GM12878 (cell line): ENCODE results near the gene ALOXE3. TPM values are rescaled to one million over a fixed set of nuclear protein-coding genes. Genes with fewer than 3 reads are reported as not detected.

ENCODE experiments used
- ATAC-seq: fragments of 200-7000 bp; cut with Tn5 transposase; 3 replicates; pipeline ENCODE4 v1.9.1; 2020; ENCODE audit warnings: mild to moderate bottlenecking, moderate library complexity
- BruUV-seq: library from RNA; stranded (reverse); fragments of 400-500 nt; replicated peaks from 2 replicates; lab custom pipeline; 2021; lab: Mats Ljungman, UMichigan
- CTCF ChIA-PET: fragments of 300-600 bp; sonication (Branson Sonifier 250); formaldehyde crosslinking; extraction: SDS; loops from one replicate; lab custom pipeline; 2021; ENCODE audit warnings: inconsistent platforms; lab: Yijun Ruan, JAX
- POLR2A ChIA-PET: fragments of 350-600 bp; formaldehyde crosslinking; extraction: SDS; loops from one replicate; lab custom pipeline; 2021; ENCODE audit warnings: inconsistent platforms; lab: Charles Lee
- RAD21 ChIA-PET: fragments of 300-600 bp; sonication (Branson Sonifier 250); formaldehyde crosslinking; loops from one replicate; lab custom pipeline; 2023; ENCODE audit warnings: antibody characterized with exemption; ENCODE audit not compliant: unreplicated experiment; lab: Charles Lee
- SMC1A ChIA-PET: fragments of 300-600 bp; sonication (Branson Sonifier 250); formaldehyde crosslinking; loops from one replicate; lab custom pipeline; 2023; ENCODE audit not compliant: unreplicated experiment, uncharacterized antibody; lab: Charles Lee
- DNase-seq: peaks from one replicate; pipeline ENCODE4 v3.0.0-alpha.2; 2011; ENCODE audit warnings: low read depth, low spot score
- FAIRE-seq: peaks from 3 replicates; lab custom pipeline; 2011; peaks lifted over from hg19 to GRCh38; lab: Jason Lieb, UNC
- H2AFZ ChIP-seq: 2 replicates; pipeline ENCODE4 v1.6.0; 2011; ENCODE audit warnings: low read depth, low read length, control low read depth; ENCODE audit not compliant: control insufficient read depth
- H3K27ac ChIP-seq: 2 replicates; pipeline ENCODE4 v1.5.1; 2011; ENCODE audit warnings: control low read depth; ENCODE audit not compliant: control insufficient read depth, insufficient read depth
- H3K27me3 ChIP-seq, 2 experiments: replicated peaks in 1 of 2; 2 replicates each; pipeline versions ENCODE4 v1.6.0 to v1.6.1; 2011; ENCODE audit warnings: low read length in 1 of 2; ENCODE audit not compliant: control insufficient read depth in 2 of 2, insufficient read depth in 2 of 2
- H3K36me3 ChIP-seq, 2 experiments: 2 replicates each; pipeline ENCODE4 v1.5.1; 2011; ENCODE audit warnings: low read length in 1 of 2; ENCODE audit not compliant: control insufficient read depth in 2 of 2, insufficient read depth in 2 of 2
- H3K4me1 ChIP-seq: 2 replicates; pipeline ENCODE4 v1.6.1; 2011; ENCODE audit warnings: mild to moderate bottlenecking, low read length, moderate library complexity, mixed read lengths; ENCODE audit not compliant: control insufficient read depth, insufficient read depth
- H3K4me2 ChIP-seq: 2 replicates; pipeline ENCODE4 v1.6.0; 2011; ENCODE audit warnings: control low read depth; ENCODE audit not compliant: control insufficient read depth, insufficient read depth
- H3K4me3 ChIP-seq: fragments of 200-600 bp; sonication (generic); 2 replicates; pipeline ENCODE4 v1.5.1; 2016
- H3K79me2 ChIP-seq: 2 replicates; pipeline ENCODE4 v1.6.0; 2011; ENCODE audit warnings: low read length; ENCODE audit not compliant: control insufficient read depth, insufficient read depth
- H3K9ac ChIP-seq: 2 replicates; pipeline ENCODE4 v1.8.0; 2011; ENCODE audit warnings: low read length, control low read depth, mixed read lengths; ENCODE audit not compliant: control insufficient read depth, insufficient read depth
- H3K9me3 ChIP-seq: replicated peaks from 3 replicates; pipeline ENCODE4 v1.5.1; 2011; ENCODE audit warnings: mild to moderate bottlenecking, low read length; ENCODE audit not compliant: control insufficient read depth, insufficient read depth
- H4K20me1 ChIP-seq: 2 replicates; pipeline ENCODE4 v1.6.0; 2011; ENCODE audit not compliant: control insufficient read depth, insufficient read depth
- BRCA1 ChIP-seq: IDR thresholded peaks from 2 replicates; pipeline ENCODE4 v1.6.1; 2011; ENCODE audit warnings: low read depth, low read length, improper control_type of control experiment
- HDAC6 ChIP-seq: fragments of 200-600 bp; sonication (generic); IDR thresholded peaks from one replicate; pipeline ENCODE4 v1.8.0; 2017; ENCODE audit warnings: antibody characterized with exemption; ENCODE audit not compliant: unreplicated experiment
- IKZF2 ChIP-seq, 2 experiments: fragments of 450-650 bp; IDR thresholded peaks; 2 replicates each; pipeline ENCODE4 v1.6.1; 2017; ENCODE audit warnings: mild to moderate bottlenecking in 2 of 2, moderate library complexity in 2 of 2
- KDM1A ChIP-seq: fragments of 200-600 bp; sonication (generic); IDR thresholded peaks from 2 replicates; pipeline ENCODE4 v1.6.1; 2016; ENCODE audit warnings: borderline replicate concordance
- MEF2A ChIP-seq: IDR thresholded peaks from 2 replicates; pipeline ENCODE4 v1.6.1; 2011; ENCODE audit warnings: low read depth, mild to moderate bottlenecking, low read length, moderate library complexity; ENCODE audit not compliant: insufficient read depth
- NR2C2 ChIP-seq: IDR thresholded peaks from 2 replicates; pipeline ENCODE4 v1.6.1; 2011; ENCODE audit warnings: borderline replicate concordance, low read depth; ENCODE audit not compliant: control insufficient read depth, insufficient read length
- SIX5 ChIP-seq: IDR thresholded peaks from 2 replicates; pipeline ENCODE4 v1.6.1; 2011; ENCODE audit warnings: mild to moderate bottlenecking, low read depth, low read length, moderate library complexity; ENCODE audit not compliant: severe bottlenecking
- TCF7 ChIP-seq: IDR thresholded peaks from 2 replicates; pipeline ENCODE4 v1.6.1; 2014; ENCODE audit warnings: antibody characterized with exemption, borderline replicate concordance
- USF1 ChIP-seq: IDR thresholded peaks from 2 replicates; pipeline ENCODE4 v1.6.1; 2011; ENCODE audit warnings: borderline replicate concordance, low read depth, mild to moderate bottlenecking, moderate library complexity, mixed read lengths, low read length; ENCODE audit not compliant: insufficient read depth; ENCODE audit errors: extremely low read length
- USF2 ChIP-seq: IDR thresholded peaks from 2 replicates; pipeline ENCODE4 v1.6.1; 2011; ENCODE audit warnings: low read depth, low read length, improper control_type of control experiment, borderline replicate concordance
- ZNF274 ChIP-seq: IDR thresholded peaks from one replicate; pipeline ENCODE4 v1.8.0; 2011; ENCODE audit not compliant: insufficient read length, insufficient read depth
- WGBS: methylation state at CpG from one replicate; pipeline ENCODE4 v1.1.6; 2016; ENCODE audit warnings: low lambda C conversion rate; ENCODE audit not compliant: insufficient replicate concordance, insufficient coverage; ENCODE audit errors: missing lambda C conversion rate; 5-methylcytosine and 5-hydroxymethylcytosine counted together
- in situ Hi-C: fragments of 300-500 bp; cut with MboI; formaldehyde crosslinking; loops from 9 replicates; pipeline ENCODE4 v1.14.3; 2018; ENCODE audit warnings: mixed read lengths
- intact Hi-C: fragments of 100-400 bp; cut with micrococcal nuclease; formaldehyde crosslinking; loops from one replicate; pipeline ENCODE4 v1.14.2; 2022; ENCODE audit not compliant: unreplicated experiment
- polyA plus RNA-seq, 11 experiments: library from polyadenylated mRNA; depleted of rRNA in 4 of 11; unstranded in 6 of 11; stranded (reverse) in 5 of 11; fragments of >200 nt; fragmentation: Nextera tagmentation in 4 of 11; fragmentation: Illumina TruSeq in 1 of 11; extraction: Ambion mirVana in 4 of 11; extraction: Trizol in 1 of 11; gene quantifications; 1 replicate in 1 of 11; 2 replicates in 10 of 11; pipeline versions ENCODE4 v1.2.1 to v1.2.3, GENCODE V29; 2011 to 2016; ENCODE audit warnings: inconsistent platforms in 2 of 11, missing spikeins in 2 of 11, low read depth in 1 of 11
- total RNA-seq, 4 experiments: library from RNA; depleted of rRNA in 3 of 4; stranded (reverse); fragments of >200 nt in 3 of 4; fragmentation: Illumina TruSeq in 1 of 4; extraction: Trizol in 1 of 4; gene quantifications; 2 replicates each; pipeline versions ENCODE4 v1.2.1 to v1.2.3, GENCODE V29; 2013 to 2021

ALOXE3 gene
- total and polyA plus RNA-seq, 10 of the 15 experiments (the other 5 are each of a cell fraction or from before 2014, with no cell fraction given) = 0.04 TPM; not detected in 9

GRCh38 chr17:8067806-8068205 is 50.5 kb downstream of the ALOXE3 start:
- WGBS = 13% methylated on average over 4 of the region's 4 CpGs
- no TSS peak for BruUV-seq
- ATAC-seq (no peak), DNase-seq (no peak), FAIRE-seq (no peak)
- peaks cover 4 to 6% of the 10 kb centered on the region in 2 experiments for H3K27me3 ChIP-seq
- SMC1A ChIA-PET = interaction anchor here (1.1 kb wide), 1 partner anchor 13 kb away, joined by 5 read pairs; no protein-coding TSS in a partner anchor
- no peak overlapping the region for H3K27ac ChIP-seq
- TF ChIP-seq MEF2A = no peak
- TF ChIP-seq BRCA1 = no peak
- TF ChIP-seq TCF7 = no peak
- no peak for TF ChIP-seq ZNF274
- no peak for TF ChIP-seq NR2C2
- no peak for TF ChIP-seq IKZF2 (IDR thresholded peaks at IDR 0.05)
- TF ChIP-seq USF2 = no peak
- no peak for TF ChIP-seq SIX5
- no peak for TF ChIP-seq HDAC6
- TF ChIP-seq USF1 = no peak
- no peak for TF ChIP-seq KDM1A
- in situ Hi-C loops (no loop called here), intact Hi-C loops (no loop called here)
- H3K4me2 ChIP-seq = no peak overlapping the region
- CTCF ChIA-PET = interaction anchor here (2.3 to 4.7 kb wide), 2 partner anchors 7 to 11 kb away, joined by 11 to 52 read pairs; no protein-coding TSS in a partner anchor
- no peak overlapping the region for H3K9ac ChIP-seq
- POLR2A ChIA-PET = no interaction called here
- no peak overlapping the region for H3K4me3 ChIP-seq
- H4K20me1 ChIP-seq = no peaks in the 10 kb centered on the region
- H2AFZ ChIP-seq = no peak overlapping the region
- RAD21 ChIA-PET = no interaction called here
- H3K4me1 ChIP-seq = no peaks in the 10 kb centered on the region
- no peaks in the 10 kb centered on the region for H3K79me2 ChIP-seq
- H3K36me3 ChIP-seq = no peaks in the 10 kb centered on the region
- no peaks in the 10 kb centered on the region for H3K9me3 ChIP-seq
